ENCODE measurements around the gene NRG3.

- TF ChIP-seq, protein P1, sequence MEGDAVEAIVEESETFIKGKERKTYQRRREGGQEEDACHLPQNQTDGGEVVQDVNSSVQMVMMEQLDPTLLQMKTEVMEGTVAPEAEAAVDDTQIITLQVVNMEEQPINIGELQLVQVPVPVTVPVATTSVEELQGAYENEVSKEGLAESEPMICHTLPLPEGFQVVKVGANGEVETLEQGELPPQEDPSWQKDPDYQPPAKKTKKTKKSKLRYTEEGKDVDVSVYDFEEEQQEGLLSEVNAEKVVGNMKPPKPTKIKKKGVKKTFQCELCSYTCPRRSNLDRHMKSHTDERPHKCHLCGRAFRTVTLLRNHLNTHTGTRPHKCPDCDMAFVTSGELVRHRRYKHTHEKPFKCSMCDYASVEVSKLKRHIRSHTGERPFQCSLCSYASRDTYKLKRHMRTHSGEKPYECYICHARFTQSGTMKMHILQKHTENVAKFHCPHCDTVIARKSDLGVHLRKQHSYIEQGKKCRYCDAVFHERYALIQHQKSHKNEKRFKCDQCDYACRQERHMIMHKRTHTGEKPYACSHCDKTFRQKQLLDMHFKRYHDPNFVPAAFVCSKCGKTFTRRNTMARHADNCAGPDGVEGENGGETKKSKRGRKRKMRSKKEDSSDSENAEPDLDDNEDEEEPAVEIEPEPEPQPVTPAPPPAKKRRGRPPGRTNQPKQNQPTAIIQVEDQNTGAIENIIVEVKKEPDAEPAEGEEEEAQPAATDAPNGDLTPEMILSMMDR (IDR thresholded peaks at IDR 0.05) = no peak
- no peak for TF ChIP-seq POLR2A (IDR thresholded peaks at IDR 0.05)
Measured at GRCh38 chr10:81872206-81872862, 2.7 kb upstream of the NRG3 start.
